GM12891 (cell line): ENCODE data around the gene ZBTB24.

Experiments used
- POLR2AphosphoS5 ChIP-seq: IDR thresholded peaks from 2 replicates; pipeline ENCODE4 v1.6.1; 2011; ENCODE audit warnings: low read depth, low read length, control low read depth
- SPI1 ChIP-seq: IDR thresholded peaks from 2 replicates; pipeline ENCODE4 v1.6.1; 2011; ENCODE audit warnings: low read depth, low read length, control low read depth

- TF ChIP-seq POLR2AphosphoS5 (no peak), SPI1 (no peak)
Observed at GRCh38 chr6:109424946-109425345, 58.1 kb downstream of the ZBTB24 start.
